ENCODE measurements around the gene PLET1. TPM values are rescaled to one million over a fixed set of nuclear protein-coding genes. Genes with fewer than 3 reads are reported as not detected.

PLET1 gene
- total RNA-seq: not detected

DNA sequence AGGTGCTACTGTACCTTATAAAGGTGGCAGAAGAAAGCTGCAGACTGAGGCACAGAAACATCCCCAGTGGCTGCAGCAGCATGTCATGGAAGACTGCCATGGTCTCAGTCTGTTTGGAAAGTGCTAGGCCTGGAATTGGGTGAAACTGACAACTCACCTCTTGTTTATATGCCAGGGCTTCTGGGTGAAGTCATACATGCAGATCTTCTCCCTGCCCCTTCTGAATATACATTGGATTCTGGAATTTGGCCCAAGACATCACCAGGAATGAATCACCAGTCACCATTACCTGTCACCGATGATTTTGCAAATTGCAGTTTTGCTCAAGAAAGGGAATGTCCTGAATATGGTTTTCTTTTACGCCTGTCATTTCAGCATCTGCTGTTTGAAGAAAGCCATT, at the start of gene PLET1:
PLET1 (minus strand) TSS at position 371 of the 400 bp plus-strand sequence; CDS start at position 100, 271 bp downstream.

GRCh38 chr11:112226062-112226830, 34.4 kb downstream of the PLET1 start, which contains the start of gene PTS:
Gene PTS, plus strand, starts transcription at chr11:112226428. Its CDS starts 16 bp downstream, at chr11:112226444.

Small RNA genes lying within 50 kb of the gene (small RNA-seq; reads per million reads assigned to genes)
- not detected for gene MRPS36P4 (ENCODE audit: low replicate concordance)

Other genes starting within 250 kb of the PLET1 start
- 36.9 TPM for gene DLAT, start 235.5 kb downstream of the PLET1 start, total RNA-seq
- 2.2 TPM for gene PIH1D2, start 186.8 kb downstream of the PLET1 start, total RNA-seq
- 32.2 TPM for gene NKAPD1, start 186.6 kb downstream of the PLET1 start, total RNA-seq
- gene TIMM8B, start 174.1 kb downstream of the PLET1 start, total RNA-seq: 48.8 TPM
- gene SDHD, start 174.0 kb downstream of the PLET1 start, total RNA-seq: 67.0 TPM
- gene IL18, start 96.8 kb downstream of the PLET1 start, total RNA-seq: not detected
- 2.2 TPM for gene TEX12, start 93.5 kb downstream of the PLET1 start, total RNA-seq
- gene BCO2, start 85.3 kb downstream of the PLET1 start, total RNA-seq: 12.5 TPM
- gene PTS, start 34.4 kb downstream of the PLET1 start, total RNA-seq: 41.0 TPM

Data from parietal lobe (tissue), 2 donors.